Measurements from ENCODE around the gene TMEM266. TPM values are rescaled to one million over a fixed set of nuclear protein-coding genes. Genes with fewer than 3 reads are reported as not detected.
A peak's percentile ranks its signal among the peaks of the same experiment; 100 is the strongest.

Gene TMEM266
- polyA plus RNA-seq, 6 donors from 2014 or later: 0.14 TPM; not detected in 5

DNA sequence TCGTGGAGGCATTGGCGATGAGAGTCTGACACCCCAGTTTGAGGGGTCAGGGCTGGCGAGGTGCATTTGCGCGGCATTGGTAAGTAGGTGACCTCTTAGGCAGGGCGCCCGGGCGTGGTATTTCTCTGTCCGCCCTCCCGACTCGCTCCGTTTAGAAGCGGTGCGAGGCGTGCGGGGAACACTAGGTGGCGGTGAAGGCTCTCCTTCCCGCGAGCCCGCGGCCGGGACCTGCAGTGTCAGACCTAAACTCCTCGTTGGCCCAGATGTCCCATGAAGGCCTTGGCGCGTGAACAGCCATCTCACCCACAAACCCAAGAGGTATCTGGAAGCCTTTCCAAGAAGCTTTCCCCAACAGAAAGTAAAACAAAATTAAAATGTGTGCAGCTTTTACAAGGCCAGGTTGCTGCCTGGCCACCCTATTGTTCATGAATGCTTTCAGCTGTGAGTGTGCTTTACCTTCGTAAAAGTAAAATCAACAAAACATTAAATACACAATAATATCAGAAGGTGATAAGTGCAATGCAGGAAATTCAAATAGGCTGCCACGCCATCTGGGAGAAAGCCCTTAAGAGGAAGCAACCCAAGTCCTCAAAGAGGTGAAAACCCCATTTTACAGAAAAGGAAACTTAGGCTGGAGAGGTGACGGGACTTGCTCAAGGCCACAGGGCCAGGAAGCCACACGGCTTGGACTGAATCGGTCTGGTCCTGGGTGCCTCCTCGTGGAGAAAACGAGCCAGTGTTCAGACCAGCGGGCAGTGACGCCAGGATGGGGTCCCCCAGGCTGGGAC is 131.2 kb downstream of the TMEM266 start:
- peak; percentile 83 to 87 for ATAC-seq (ENCODE audit: low read depth in 2 of 2)
- Mint-ChIP-seq H3K27ac (peak overlapping the region in 1 of 6 donors; percentile 70), H3K36me3 (no peaks in the 10 kb centered on the region), H3K27me3 (peaks cover 31 to 77% (median 51%) of the 10 kb centered on the region in 3 donors), H3K4me1 (peaks cover 12 to 22% (median 18%) of the 10 kb centered on the region in 3 donors), H3K9me3 (no peaks in the 10 kb centered on the region), H3K4me3 (peak overlapping the region; percentile 39 to 86 (median 72))
- peak; percentile 43 for DNase-seq

DNA sequence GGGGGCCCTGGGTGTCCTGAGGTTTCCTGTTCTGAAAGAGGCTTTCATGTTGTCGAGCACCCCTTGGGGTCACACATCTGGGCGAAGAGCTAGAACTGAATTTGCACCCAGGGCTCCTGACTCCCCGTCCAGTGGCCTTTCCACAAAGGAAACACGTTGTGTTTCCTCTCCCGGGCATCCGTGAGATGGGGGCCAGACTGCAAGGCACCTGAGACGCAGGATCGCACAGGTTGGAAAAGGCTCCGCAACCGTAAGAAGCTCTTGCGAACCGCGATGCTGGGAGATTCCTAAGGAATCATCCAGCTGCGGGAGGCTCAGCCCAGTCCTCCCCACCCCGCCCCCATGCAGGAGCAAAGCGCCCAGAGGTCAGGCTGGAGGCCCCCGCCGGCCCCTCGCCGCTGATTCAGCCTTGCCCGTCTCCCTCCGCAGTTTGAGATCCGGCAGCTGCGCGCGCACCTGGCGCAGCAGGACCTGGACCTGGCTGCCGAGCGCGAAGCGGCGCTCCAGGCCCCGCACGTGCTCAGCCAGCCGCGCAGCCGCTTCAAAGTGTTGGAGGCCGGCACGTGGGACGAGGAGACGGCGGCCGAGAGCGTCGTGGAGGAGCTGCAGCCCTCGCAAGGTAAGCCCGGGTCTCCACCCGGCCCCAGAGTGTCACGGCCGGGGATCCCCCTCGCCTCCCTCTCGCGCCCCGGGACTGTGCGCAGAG is 131.9 kb downstream of the TMEM266 start:
- DNase-seq: no peak
- no peak for ATAC-seq (ENCODE audit: low read depth in 2 of 2)
- Mint-ChIP-seq H3K27ac (no peak overlapping the region), H3K4me3 (peak overlapping the region in 4 of 8 donors; percentile 43 to 75 (median 64)), H3K9me3 (no peaks in the 10 kb centered on the region), H3K36me3 (no peaks in the 10 kb centered on the region), H3K4me1 (peaks cover 12 to 30% (median 25%) of the 10 kb centered on the region in 3 donors), H3K27me3 (peaks cover 31 to 72% (median 44%) of the 10 kb centered on the region in 3 donors)

DNA sequence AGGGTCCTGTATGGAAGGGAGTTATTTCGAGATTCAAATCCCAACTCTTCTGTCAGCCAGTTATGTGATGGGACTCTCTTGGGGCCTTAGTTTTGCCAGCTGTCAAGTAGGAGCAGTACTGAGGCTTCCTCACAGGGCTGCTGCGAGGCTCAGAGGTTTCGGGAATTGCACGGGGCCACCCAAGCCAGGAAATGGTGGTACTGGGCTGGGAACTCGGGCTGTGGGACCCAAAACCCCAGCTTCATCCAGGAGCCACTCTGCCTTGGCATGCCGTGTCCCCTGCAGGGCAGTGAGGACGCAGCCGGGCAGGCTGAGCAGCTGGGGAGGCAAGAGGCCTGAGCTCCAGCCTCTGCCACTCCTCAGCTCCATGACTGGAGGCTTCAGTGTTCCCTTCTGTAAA is 132.9 kb downstream of the TMEM266 start:
- H3K27me3 Mint-ChIP-seq: peaks cover 31 to 64% (median 34%) of the 10 kb centered on the region in 3 donors
- no peak overlapping the region for H3K4me3 Mint-ChIP-seq
- peak overlapping the region in 1 of 6 donors; percentile 56 for H3K27ac Mint-ChIP-seq
- peaks cover 12 to 36% (median 36%) of the 10 kb centered on the region in 3 donors for H3K4me1 Mint-ChIP-seq
- H3K9me3 Mint-ChIP-seq: no peaks in the 10 kb centered on the region
- no peak for DNase-seq
- no peaks in the 10 kb centered on the region for H3K36me3 Mint-ChIP-seq
- ATAC-seq (ENCODE audit: low read depth in 2 of 2): no peak

DNA sequence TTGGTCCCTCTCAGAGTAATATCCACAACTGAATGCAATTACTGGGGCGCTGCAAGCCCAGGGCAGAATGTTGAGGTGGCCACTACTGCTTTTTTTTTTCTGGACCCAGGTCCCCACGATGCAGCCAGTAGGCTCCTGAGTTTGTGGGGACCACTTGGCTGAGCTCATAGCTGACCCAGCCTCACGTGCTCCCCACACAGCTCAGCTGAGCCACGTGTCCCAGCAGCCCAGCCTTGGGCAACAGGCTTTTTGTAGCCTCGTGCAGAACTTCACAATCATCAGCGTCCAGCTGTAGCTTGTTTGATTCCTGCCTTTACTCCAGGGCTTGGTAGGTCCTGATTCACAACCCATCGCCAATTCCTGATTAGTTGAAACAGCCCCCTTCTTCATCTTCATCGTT is 134.1 kb downstream of the TMEM266 start:
- H3K4me1 Mint-ChIP-seq: peaks cover 12 to 43% (median 41%) of the 10 kb centered on the region in 3 donors
- ATAC-seq (ENCODE audit: low read depth in 2 of 2) (no peak), DNase-seq (no peak)
- H3K9me3 Mint-ChIP-seq: no peaks in the 10 kb centered on the region
- no peaks in the 10 kb centered on the region for H3K36me3 Mint-ChIP-seq
- peak overlapping the region in 1 of 6 donors; percentile 82 for H3K27ac Mint-ChIP-seq
- H3K4me3 Mint-ChIP-seq: peak overlapping the region in 1 of 8 donors; percentile 45
- H3K27me3 Mint-ChIP-seq: peaks cover 21 to 52% (median 23%) of the 10 kb centered on the region in 3 donors

DNA sequence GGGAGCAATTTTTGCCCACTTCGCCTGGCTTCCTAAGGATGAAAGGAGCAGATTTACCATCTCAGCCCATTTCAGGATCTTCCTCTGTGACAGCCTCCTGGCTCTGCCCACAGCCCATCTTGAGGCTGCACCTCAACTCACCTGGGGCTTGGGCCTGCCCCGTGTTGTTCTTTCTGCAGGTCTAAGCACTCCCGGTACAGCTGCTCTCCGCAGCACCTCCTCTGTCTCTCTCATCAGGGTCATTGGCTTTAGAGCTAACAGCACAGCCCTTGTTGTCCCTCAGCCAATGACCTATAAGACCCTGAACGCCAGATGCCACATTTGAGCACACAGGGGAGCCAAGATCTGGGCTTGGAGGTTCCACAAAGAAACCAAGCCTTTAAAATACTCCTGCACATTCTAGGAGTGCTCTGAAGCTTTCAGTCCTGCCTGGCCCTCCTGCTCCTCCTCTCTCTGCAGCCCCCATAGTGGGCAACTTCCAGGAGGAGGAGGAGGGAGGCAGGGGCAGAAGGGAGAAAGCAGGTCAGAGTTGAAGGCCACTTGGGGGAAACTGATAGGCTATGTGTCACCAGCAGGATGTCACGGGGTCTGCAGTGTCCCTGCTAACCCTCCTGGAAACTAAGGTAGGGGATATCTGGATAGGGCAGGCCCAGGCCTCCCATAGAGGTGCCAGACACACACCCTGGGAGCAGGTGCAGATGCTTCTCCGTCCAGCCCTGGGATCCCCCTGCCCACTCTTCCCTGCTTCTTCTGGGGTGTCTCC is 135.9 kb downstream of the TMEM266 start:
- no peak overlapping the region for H3K27ac Mint-ChIP-seq

DNA sequence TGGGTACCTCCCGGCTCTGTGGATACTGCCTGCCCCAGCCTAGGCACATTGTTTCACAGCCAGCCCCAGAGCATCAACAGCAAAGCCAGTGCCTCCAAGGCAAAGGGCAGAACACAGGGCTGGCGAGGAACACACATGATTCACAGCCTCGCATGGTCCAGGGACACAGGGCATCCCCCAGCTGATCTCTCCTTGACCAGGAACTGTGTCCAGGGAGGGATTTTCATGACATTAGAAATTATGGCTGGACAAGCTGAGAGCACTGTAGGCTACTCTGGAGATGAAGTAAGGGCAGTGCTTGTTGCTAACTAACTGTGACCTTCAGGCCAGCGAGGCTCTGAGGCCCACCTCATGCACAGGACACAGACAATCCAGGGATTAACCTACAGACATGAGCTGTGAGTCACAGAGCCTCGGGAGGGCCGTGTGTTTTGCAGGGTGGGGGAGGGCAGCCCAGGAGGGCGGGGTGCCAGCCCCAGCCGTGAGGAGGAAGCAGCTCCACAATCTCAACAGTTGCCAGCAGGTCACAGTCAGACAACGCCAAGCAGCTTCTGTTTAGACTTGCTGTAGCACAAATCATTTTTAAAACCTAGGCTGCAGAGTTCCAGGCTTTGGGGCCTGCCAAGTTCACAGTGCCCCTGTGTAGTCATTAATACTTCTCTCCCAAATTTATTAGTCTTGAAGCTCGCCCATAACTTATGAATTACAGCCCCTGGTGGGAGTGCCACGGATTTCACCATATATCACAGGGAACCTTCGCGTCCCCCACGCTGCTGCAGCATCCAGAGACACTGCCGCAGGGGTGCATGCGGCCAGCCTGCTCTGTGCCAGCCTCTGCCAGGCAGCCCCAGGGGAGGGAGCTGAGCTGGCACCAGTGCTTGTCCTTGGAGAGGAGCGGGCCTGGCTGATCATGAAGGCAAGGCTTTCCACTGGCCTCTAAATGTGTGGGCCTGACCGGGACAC is 136.8 kb downstream of the TMEM266 start:
- H3K36me3 Mint-ChIP-seq: no peaks in the 10 kb centered on the region
- peaks cover 0 to 30% (median 26%) of the 10 kb centered on the region in 3 donors for H3K4me1 Mint-ChIP-seq
- no peaks in the 10 kb centered on the region for H3K9me3 Mint-ChIP-seq
- H3K27ac Mint-ChIP-seq: peak overlapping the region in 4 of 6 donors; percentile 29 to 91 (median 85)
- H3K27me3 Mint-ChIP-seq: peaks cover 0 to 25% (median 4%) of the 10 kb centered on the region in 3 donors
- DNase-seq (no peak), ATAC-seq (ENCODE audit: low read depth in 2 of 2) (peak in 1 of 2 donors; percentile 83)
- peak overlapping the region in 5 of 8 donors; percentile 19 to 59 (median 40) for H3K4me3 Mint-ChIP-seq

More for the DNA sequence above, 135.9 kb downstream of the TMEM266 start:
- Mint-ChIP-seq H3K4me3 (peak overlapping the region in 3 of 8 donors; percentile 10 to 59 (median 15)), H3K27me3 (peaks cover 4 to 34% (median 11%) of the 10 kb centered on the region in 3 donors), H3K9me3 (no peaks in the 10 kb centered on the region), H3K4me1 (peaks cover 4 to 35% (median 33%) of the 10 kb centered on the region in 3 donors), H3K36me3 (no peaks in the 10 kb centered on the region)
- no peak for ATAC-seq (ENCODE audit: low read depth in 2 of 2)
- DNase-seq: no peak

DNA sequence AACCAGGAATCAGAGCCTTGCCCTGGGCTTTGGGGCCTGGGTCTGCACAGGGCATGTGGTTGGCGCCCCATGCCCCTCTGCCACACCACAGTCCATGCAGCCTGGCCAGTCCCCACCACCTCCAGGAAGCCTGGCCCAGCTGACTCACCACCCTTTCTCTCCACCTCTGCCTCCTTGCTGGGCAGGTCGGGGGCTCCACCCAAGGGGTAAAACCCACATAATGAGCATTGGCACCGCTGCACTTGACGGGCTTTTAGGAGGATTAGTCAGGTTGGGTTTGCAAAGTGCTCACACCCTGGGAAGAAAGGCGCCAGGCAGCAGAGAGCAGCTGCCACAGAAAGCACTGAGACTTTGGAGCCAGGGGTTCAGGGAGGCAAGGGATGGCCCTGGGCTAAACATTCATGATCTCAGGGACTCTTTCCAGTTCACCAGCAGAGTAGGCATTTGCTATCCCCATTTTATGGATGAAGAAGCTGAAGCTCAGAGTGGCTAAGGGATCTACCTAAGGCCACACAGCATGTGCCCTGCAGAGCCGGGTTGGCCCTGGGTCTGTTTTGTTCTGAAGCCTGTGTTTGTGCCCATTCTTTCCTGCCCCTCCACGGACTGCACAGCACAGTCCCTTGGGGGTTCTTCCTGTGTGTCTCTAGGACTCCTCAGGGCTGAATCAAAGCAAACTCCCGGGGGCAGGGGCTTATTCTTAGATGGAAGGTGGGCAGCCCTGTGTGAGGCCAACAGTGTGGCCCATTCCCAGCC is 138.1 kb downstream of the TMEM266 start:
- Mint-ChIP-seq H3K27me3 (peaks cover 0 to 14% (median 4%) of the 10 kb centered on the region in 3 donors), H3K4me3 (peak overlapping the region in 1 of 8 donors; percentile 61), H3K4me1 (peaks cover 0 to 28% (median 25%) of the 10 kb centered on the region in 3 donors), H3K36me3 (no peaks in the 10 kb centered on the region), H3K27ac (peak overlapping the region in 2 of 6 donors; percentile 38 to 90), H3K9me3 (no peaks in the 10 kb centered on the region)
- DNase-seq: no peak
- no peak for ATAC-seq (ENCODE audit: low read depth in 2 of 2)

DNA sequence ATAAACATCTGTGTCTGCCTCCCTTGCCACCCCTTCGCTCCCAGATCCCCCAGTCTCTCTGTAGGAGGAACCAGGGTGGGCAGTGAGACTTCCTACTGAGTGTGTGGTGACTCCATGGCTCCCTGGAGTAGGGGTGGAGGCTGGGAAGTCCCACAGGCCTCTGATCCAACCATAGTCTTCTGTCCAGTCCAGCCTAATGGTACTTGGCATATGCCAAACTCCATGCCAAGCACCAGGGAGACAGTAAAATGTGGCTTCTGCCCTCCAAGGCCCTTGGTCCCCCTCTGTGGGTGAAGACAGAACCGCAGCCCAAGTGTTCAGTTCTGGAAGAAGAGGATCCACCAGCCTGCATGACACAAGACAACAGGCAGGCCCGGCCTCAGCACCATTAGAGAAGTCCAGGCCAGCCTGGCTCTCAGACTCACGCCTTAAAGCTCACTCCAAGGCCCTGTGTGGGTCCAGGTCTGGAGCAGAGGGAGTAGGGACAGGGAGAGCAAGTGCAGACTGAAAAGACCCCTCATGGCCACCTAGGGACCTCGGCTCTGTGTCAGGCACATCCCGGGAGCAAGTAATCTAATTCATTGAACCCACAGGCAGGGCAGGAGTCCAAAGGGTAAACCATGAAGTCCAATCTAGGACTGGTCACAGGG is 138.8 kb downstream of the TMEM266 start:
- H3K27ac Mint-ChIP-seq: peak overlapping the region in 2 of 6 donors; percentile 5 to 78
- H3K9me3 Mint-ChIP-seq: no peaks in the 10 kb centered on the region
- ATAC-seq (ENCODE audit: low read depth in 2 of 2) (no peak), DNase-seq (no peak)
- H3K27me3 Mint-ChIP-seq: peaks cover 0 to 9% (median 4%) of the 10 kb centered on the region in 3 donors
- H3K36me3 Mint-ChIP-seq: no peaks in the 10 kb centered on the region
- H3K4me1 Mint-ChIP-seq: peaks cover 0 to 28% (median 25%) of the 10 kb centered on the region in 3 donors
- peak overlapping the region in 1 of 8 donors; percentile 61 for H3K4me3 Mint-ChIP-seq

DNA sequence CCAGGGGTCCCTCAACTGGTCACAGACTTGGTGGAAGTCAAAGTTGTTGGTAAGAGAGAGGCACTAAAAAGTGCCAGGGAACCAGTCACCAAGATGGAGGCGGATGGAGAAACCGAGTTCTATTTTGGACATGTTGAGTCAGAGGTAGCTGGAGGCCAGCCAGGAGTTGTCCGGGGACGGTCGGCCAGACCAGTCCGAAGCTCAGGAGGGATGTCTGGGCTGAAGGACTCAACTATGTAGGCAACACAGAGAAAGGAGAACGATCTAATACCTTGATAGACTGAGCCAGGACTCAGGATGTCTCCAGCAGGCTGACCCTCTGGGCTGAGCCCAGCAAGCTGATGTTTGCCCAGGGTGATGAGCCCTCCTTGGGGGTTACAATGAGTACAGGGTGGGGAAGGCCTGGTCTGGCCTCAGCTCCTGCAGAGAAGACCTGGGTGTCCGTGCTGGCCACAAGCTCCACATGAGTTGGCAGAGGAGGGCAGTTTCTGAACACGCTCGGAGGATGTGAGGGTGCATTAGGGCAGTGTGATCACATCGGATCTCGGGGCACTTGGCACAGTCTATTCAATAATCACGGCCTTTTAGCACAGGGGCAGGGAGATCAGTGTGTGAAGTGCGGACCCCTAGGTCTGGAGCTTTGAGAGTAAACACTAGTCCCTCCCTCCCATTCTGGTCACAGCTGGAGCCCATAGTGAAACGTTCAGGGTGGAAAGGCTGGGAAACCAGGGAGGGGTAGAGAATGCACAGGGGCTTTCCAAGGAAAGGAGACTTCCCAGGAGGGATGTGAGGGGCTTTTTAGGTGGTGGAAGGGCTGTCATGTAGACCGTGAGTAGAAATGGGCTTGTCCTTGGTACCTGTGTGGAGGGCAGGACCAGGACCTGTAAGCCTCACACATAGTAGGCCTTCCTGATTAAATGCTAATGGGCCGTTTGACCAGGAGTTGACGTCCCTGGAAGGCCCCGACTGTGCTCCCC is 139.6 kb downstream of the TMEM266 start:
- H3K27ac Mint-ChIP-seq: peak overlapping the region in 1 of 6 donors; percentile 78
- H3K9me3 Mint-ChIP-seq: no peaks in the 10 kb centered on the region
- ATAC-seq (ENCODE audit: low read depth in 2 of 2) (no peak), DNase-seq (no peak)
- peaks cover 0 to 4% (median under 1%) of the 10 kb centered on the region in 3 donors for H3K27me3 Mint-ChIP-seq
- peaks cover 0 to 28% (median 25%) of the 10 kb centered on the region in 3 donors for H3K4me1 Mint-ChIP-seq
- H3K4me3 Mint-ChIP-seq: peak overlapping the region in 1 of 8 donors; percentile 66
- no peaks in the 10 kb centered on the region for H3K36me3 Mint-ChIP-seq

DNA sequence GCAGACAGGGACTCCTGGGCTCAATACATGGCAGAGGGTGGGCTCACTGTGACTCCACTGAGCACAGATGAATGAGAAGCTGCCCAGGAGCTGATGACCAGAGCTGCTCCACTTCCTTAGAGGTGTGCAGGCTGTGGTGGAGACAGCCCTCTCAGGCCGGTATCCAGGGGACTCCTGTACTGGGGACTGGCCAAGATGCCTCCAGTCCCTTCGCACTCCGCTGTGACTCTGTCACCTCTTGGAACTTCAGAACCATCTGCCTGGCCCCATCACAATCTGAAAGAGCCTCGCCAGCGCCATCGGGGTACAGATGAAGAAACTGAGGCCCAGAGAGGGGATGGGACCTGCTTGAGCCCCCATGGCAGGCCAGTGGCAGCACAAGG is 140.3 kb downstream of the TMEM266 start:
- ATAC-seq (ENCODE audit: low read depth in 2 of 2) (no peak), DNase-seq (no peak)
- peaks cover 0 to 28% (median 25%) of the 10 kb centered on the region in 3 donors for H3K4me1 Mint-ChIP-seq
- H3K9me3 Mint-ChIP-seq: no peaks in the 10 kb centered on the region
- no peaks in the 10 kb centered on the region for H3K36me3 Mint-ChIP-seq
- no peak overlapping the region for H3K4me3 Mint-ChIP-seq
- H3K27ac Mint-ChIP-seq: peak overlapping the region in 1 of 6 donors; percentile 56
- peaks cover 0 to 2% (median 0%) of the 10 kb centered on the region in 3 donors for H3K27me3 Mint-ChIP-seq
